Endothelial cell of umbilical vein (primary cell): ENCODE results near the gene TTLL7. TPM values are rescaled to one million over a fixed set of nuclear protein-coding genes. Genes with fewer than 3 reads are reported as not detected.

Experiments
- BruUV-seq: library from RNA; stranded (reverse); fragments of 400-500 nt; replicated peaks from 2 replicates; lab custom pipeline; 2021; lab: Mats Ljungman, UMichigan
- CTCF ChIA-PET: fragments of 300-600, 350-600 bp; sonication (Branson Sonifier 250); formaldehyde crosslinking; loops from one replicate; lab custom pipeline; 2021; ENCODE audit warnings: antibody characterized with exemption, inconsistent platforms; lab: Charles Lee
- POLR2A ChIA-PET: fragments of 300-600, 350-600 bp; sonication (Branson Sonifier 250); formaldehyde crosslinking; loops from one replicate; lab custom pipeline; 2021; ENCODE audit warnings: antibody characterized with exemption, inconsistent platforms; lab: Charles Lee
- DNase-seq: peaks from one replicate; pipeline ENCODE4 v3.0.0-alpha.2; 2011; ENCODE audit warnings: low read depth, low spot score
- FAIRE-seq: peaks from 2 replicates; lab custom pipeline; 2011; peaks lifted over from hg19 to GRCh38; lab: Jason Lieb, UNC
- H2AFZ ChIP-seq: 2 replicates; pipeline ENCODE4 v1.6.0; 2012; ENCODE audit warnings: low read depth, low read length, control low read depth, inconsistent platforms
- H3K27ac ChIP-seq: 2 replicates; pipeline ENCODE4 v1.5.1; 2011; ENCODE audit warnings: low read depth, mild to moderate bottlenecking, control low read depth, low read length, moderate library complexity; ENCODE audit not compliant: insufficient read depth
- H3K27me3 ChIP-seq, 2 experiments: 2 replicates each; pipeline versions ENCODE4 v1.6.0 to v1.6.1; 2011; ENCODE audit warnings: low read length in 2 of 2, mixed read lengths in 1 of 2; ENCODE audit not compliant: control insufficient read depth in 2 of 2, insufficient read depth in 2 of 2
- H3K36me3 ChIP-seq, 2 experiments: 2 replicates in 1 of 2; 3 replicates in 1 of 2; pipeline ENCODE4 v1.5.1; 2011; ENCODE audit warnings: low read length in 2 of 2, mild to moderate bottlenecking in 1 of 2, moderate library complexity in 1 of 2; ENCODE audit not compliant: control insufficient read depth in 2 of 2, insufficient read depth in 2 of 2; ENCODE audit errors: extremely low read depth in 1 of 2
- H3K4me1 ChIP-seq: 3 replicates; pipeline ENCODE4 v1.5.1; 2011; ENCODE audit warnings: mild to moderate bottlenecking, low read length; ENCODE audit not compliant: control insufficient read depth, insufficient read depth; ENCODE audit errors: extremely low read depth
- H3K4me2 ChIP-seq: 2 replicates; pipeline ENCODE4 v1.6.1; 2011; ENCODE audit warnings: low read length, control low read depth, mixed read lengths; ENCODE audit not compliant: insufficient read depth
- H3K4me3 ChIP-seq, 3 experiments: fragments of 200-600 bp in 1 of 3; sonication (generic), shearing (Covaris generic) in 1 of 3; replicated peaks in 1 of 3; 2 replicates each; pipeline ENCODE4 v1.5.1; 2011 to 2016; ENCODE audit warnings: control low read depth in 3 of 3, low read length in 3 of 3, mild to moderate bottlenecking in 2 of 3, inconsistent platforms in 1 of 3, low read depth in 1 of 3, moderate library complexity in 1 of 3; ENCODE audit not compliant: insufficient read depth in 1 of 3
- H3K79me2 ChIP-seq: 2 replicates; pipeline ENCODE4 v1.6.0; 2012; ENCODE audit warnings: low read length, inconsistent platforms; ENCODE audit not compliant: control insufficient read depth, insufficient read depth
- H3K9ac ChIP-seq: replicated peaks from 2 replicates; pipeline ENCODE3; 2011; ENCODE audit warnings: low read length, control low read depth; ENCODE audit not compliant: insufficient read depth; ENCODE audit errors: extremely low read depth
- H3K9me1 ChIP-seq: replicated peaks from 3 replicates; pipeline ENCODE4 v1.6.0; 2011; ENCODE audit warnings: mild to moderate bottlenecking, low read length; ENCODE audit not compliant: control insufficient read depth, insufficient read depth; ENCODE audit errors: extremely low read depth
- H3K9me3 ChIP-seq: replicated peaks from 2 replicates; pipeline ENCODE4 v1.5.1; 2012; ENCODE audit warnings: low read length, inconsistent platforms; ENCODE audit not compliant: control insufficient read depth, insufficient read depth
- H4K20me1 ChIP-seq: replicated peaks from 2 replicates; pipeline ENCODE3; 2011; ENCODE audit warnings: mild to moderate bottlenecking, low read length; ENCODE audit not compliant: control insufficient read depth, insufficient read depth; ENCODE audit errors: extremely low read depth
- EZH2 ChIP-seq: IDR thresholded peaks from 2 replicates; pipeline ENCODE4 v1.6.1; 2012; ENCODE audit warnings: borderline replicate concordance, low read depth, mild to moderate bottlenecking, moderate library complexity, low read length, inconsistent platforms; ENCODE audit not compliant: severe bottlenecking
- FOS ChIP-seq: IDR thresholded peaks from 2 replicates; pipeline ENCODE4 v1.6.1; 2011; ENCODE audit warnings: mild to moderate bottlenecking, low read length, moderate library complexity, borderline replicate concordance; ENCODE audit not compliant: insufficient read depth
- GATA2 ChIP-seq: IDR thresholded peaks from 2 replicates; pipeline ENCODE4 v1.7.0; 2011; ENCODE audit warnings: low read depth, mild to moderate bottlenecking, moderate library complexity, mixed read lengths, low read length; ENCODE audit not compliant: insufficient read length, insufficient read depth
- JUN ChIP-seq: IDR thresholded peaks from 2 replicates; pipeline ENCODE4 v1.6.1; 2011; ENCODE audit warnings: borderline replicate concordance, low read depth; ENCODE audit not compliant: insufficient read length, insufficient read depth
- MYC ChIP-seq: IDR thresholded peaks from one replicate; pipeline ENCODE4 v1.6.1; 2011; ENCODE audit warnings: mild to moderate bottlenecking, low read depth, low read length
- POLR2A ChIP-seq: IDR thresholded peaks from 2 replicates; pipeline ENCODE4 v1.6.1; 2012; ENCODE audit warnings: low read depth, mild to moderate bottlenecking, control low read depth, low read length
- POLR2AphosphoS5 ChIP-seq: IDR thresholded peaks from 2 replicates; pipeline ENCODE4 v1.6.1; 2012; ENCODE audit warnings: low read depth, mild to moderate bottlenecking, control low read depth, low read length, moderate library complexity; ENCODE audit not compliant: insufficient read depth
- dilution Hi-C: fragments of 300-500 bp; cut with MboI; formaldehyde crosslinking; loops from one replicate; pipeline ENCODE4 v1.15.0; 2019; ENCODE audit warnings: low sequenced_read_pairs; ENCODE audit not compliant: extremely low pct_ligation_motif_present
- intact Hi-C: fragments of 100-400 bp; cut with micrococcal nuclease; formaldehyde crosslinking; loops from one replicate; pipeline ENCODE4 v1.10.0; 2022
- polyA plus RNA-seq, 4 experiments: library from polyadenylated mRNA; depleted of rRNA in 3 of 4; stranded (reverse) in 3 of 4; unstranded in 1 of 4; fragments of >200 nt; gene quantifications; 2 replicates each; pipeline versions ENCODE4 v1.2.1 to v1.2.3, GENCODE V29; 2011 to 2012; ENCODE audit warnings: missing spikeins in 1 of 4
- total RNA-seq: library from RNA; stranded (reverse); gene quantifications from 2 replicates; pipeline ENCODE4 v1.2.3, GENCODE V29; 2021
- TF ChIP-seq, protein P1 (sequence below): IDR thresholded peaks from 2 replicates; pipeline ENCODE4 v1.6.1; 2011; ENCODE audit not compliant: insufficient read depth, insufficient read length
- TF ChIP-seq, protein P2 (sequence below), 2 donors: IDR thresholded peaks; 1 replicate in 1 of 2; 2 replicates in 1 of 2; pipeline ENCODE4 v1.5.1; 2011; ENCODE audit warnings: low read length in 2 of 2, mild to moderate bottlenecking in 2 of 2, moderate library complexity in 2 of 2, control low read depth in 1 of 2, inconsistent platforms in 1 of 2, low read depth in 1 of 2; ENCODE audit not compliant: insufficient read depth in 1 of 2; ENCODE audit errors: extremely low read depth in 1 of 2

Gene TTLL7
- total and polyA plus RNA-seq, 2 donors (not counting 3 experiments of a cell fraction or from before 2014, with no cell fraction given): 2.1 to 11.7 TPM

DNA sequence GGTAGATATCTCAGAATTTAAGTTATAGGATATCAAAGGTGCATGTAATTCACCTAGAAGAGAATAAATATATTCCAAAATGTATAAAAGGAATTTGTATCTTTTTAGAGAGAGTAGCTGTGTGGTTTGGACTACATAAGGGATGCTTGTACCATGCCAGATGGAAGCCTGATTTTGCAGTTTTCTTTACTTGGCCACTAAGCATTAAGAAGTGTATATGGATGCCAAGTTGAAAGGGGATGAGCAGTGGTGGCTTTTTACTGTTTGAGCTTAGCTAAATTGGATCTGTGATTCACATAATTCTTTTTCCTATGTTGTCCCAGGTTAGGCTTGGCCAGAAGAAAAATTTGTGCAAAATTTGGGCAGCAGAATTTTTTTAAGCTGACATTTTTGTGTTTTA lies 43.5 kb upstream of the TTLL7 start:
- Histone ChIP-seq H3K4me2 (no peak overlapping the region), H3K4me3 (no peak overlapping the region), H3K27ac (no peak overlapping the region), H3K36me3 (no peaks in the 10 kb centered on the region), H3K79me2 (no peaks in the 10 kb centered on the region), H3K27me3 (peaks cover 3 to 6% of the 10 kb centered on the region in 2 experiments), H3K9me1 (no peaks in the 10 kb centered on the region), H3K9me3 (no peaks in the 10 kb centered on the region), H4K20me1 (no peaks in the 10 kb centered on the region), H3K4me1 (no peaks in the 10 kb centered on the region), H2AFZ (no peak overlapping the region), H3K9ac (no peak overlapping the region)
- no peak for TF ChIP-seq FOS
- no peak for TF ChIP-seq POLR2AphosphoS5
- TF ChIP-seq EZH2: no peak
- no peak for TF ChIP-seq JUN
- TF ChIP-seq, protein P1, sequence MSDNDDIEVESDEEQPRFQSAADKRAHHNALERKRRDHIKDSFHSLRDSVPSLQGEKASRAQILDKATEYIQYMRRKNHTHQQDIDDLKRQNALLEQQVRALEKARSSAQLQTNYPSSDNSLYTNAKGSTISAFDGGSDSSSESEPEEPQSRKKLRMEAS: no peak
- TF ChIP-seq, protein P2, sequence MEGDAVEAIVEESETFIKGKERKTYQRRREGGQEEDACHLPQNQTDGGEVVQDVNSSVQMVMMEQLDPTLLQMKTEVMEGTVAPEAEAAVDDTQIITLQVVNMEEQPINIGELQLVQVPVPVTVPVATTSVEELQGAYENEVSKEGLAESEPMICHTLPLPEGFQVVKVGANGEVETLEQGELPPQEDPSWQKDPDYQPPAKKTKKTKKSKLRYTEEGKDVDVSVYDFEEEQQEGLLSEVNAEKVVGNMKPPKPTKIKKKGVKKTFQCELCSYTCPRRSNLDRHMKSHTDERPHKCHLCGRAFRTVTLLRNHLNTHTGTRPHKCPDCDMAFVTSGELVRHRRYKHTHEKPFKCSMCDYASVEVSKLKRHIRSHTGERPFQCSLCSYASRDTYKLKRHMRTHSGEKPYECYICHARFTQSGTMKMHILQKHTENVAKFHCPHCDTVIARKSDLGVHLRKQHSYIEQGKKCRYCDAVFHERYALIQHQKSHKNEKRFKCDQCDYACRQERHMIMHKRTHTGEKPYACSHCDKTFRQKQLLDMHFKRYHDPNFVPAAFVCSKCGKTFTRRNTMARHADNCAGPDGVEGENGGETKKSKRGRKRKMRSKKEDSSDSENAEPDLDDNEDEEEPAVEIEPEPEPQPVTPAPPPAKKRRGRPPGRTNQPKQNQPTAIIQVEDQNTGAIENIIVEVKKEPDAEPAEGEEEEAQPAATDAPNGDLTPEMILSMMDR (IDR thresholded peaks at IDR 0.05; ENCODE audit: extremely low read depth in 1 of 2, insufficient read depth in 1 of 2, low read depth in 1 of 2, low read length in 2 of 2): no peak
- no peak for TF ChIP-seq POLR2A
- TF ChIP-seq GATA2: no peak
- TF ChIP-seq MYC: no peak
- ChIA-PET POLR2A (no interaction called here), CTCF (interaction anchor here (0.8 to 1.4 kb wide), 4 partner anchors 18 to 110 kb away, joined by 3 to 5 read pairs (median 4); no protein-coding TSS in a partner anchor)
- no peak for DNase-seq
- FAIRE-seq: no peak
- intact Hi-C loops: no loop called here
- no TSS peak for BruUV-seq
- dilution Hi-C loops: no loop called here
